Urinary bladder (tissue), 4 donors: ENCODE data around the gene ZNF714. TPM values are rescaled to one million over a fixed set of nuclear protein-coding genes. Genes with fewer than 3 reads are reported as not detected.

Experiments used
- DNase-seq: peaks from one replicate; pipeline ENCODE4 v3.0.0-alpha.2; 2015; ENCODE audit errors: extremely low spot score
- H3K27ac ChIP-seq: one replicate; pipeline ENCODE4 v1.5.1; 2013; ENCODE audit warnings: low read depth, mild to moderate bottlenecking, moderate library complexity
- H3K36me3 ChIP-seq: one replicate; pipeline ENCODE4 v1.6.1; 2013; ENCODE audit warnings: mild to moderate bottlenecking, moderate library complexity; ENCODE audit not compliant: insufficient read depth
- H3K4me1 ChIP-seq: one replicate; pipeline ENCODE4 v1.6.1; 2013; ENCODE audit warnings: mild to moderate bottlenecking, moderate library complexity; ENCODE audit not compliant: insufficient read depth
- H3K4me3 ChIP-seq: one replicate; pipeline ENCODE4 v1.5.1; 2013; ENCODE audit warnings: low read depth, low read length
- WGBS: extraction: QIAGEN DNeasy Blood & Tissue Kit; methylation state at CpG from one replicate; pipeline ENCODE4 v1.1.7; 2013; 5-methylcytosine and 5-hydroxymethylcytosine counted together
- polyA plus RNA-seq: library from polyadenylated mRNA; stranded (reverse); fragments of 200-250 nt; gene quantifications from one replicate; pipeline ENCODE4 v1.2.3, GENCODE V29; 2013
- total RNA-seq: library from RNA; depleted of rRNA; stranded (reverse); fragments of >200 nt; gene quantifications from one replicate; pipeline ENCODE4 v1.2.3, GENCODE V29; 2014
- donor health status: healthy with polysubstance abuse.
- donor health status: healthy.

Gene ZNF714
- 18.1 TPM for total RNA-seq
- 2.2 TPM for polyA plus RNA-seq

DNA sequence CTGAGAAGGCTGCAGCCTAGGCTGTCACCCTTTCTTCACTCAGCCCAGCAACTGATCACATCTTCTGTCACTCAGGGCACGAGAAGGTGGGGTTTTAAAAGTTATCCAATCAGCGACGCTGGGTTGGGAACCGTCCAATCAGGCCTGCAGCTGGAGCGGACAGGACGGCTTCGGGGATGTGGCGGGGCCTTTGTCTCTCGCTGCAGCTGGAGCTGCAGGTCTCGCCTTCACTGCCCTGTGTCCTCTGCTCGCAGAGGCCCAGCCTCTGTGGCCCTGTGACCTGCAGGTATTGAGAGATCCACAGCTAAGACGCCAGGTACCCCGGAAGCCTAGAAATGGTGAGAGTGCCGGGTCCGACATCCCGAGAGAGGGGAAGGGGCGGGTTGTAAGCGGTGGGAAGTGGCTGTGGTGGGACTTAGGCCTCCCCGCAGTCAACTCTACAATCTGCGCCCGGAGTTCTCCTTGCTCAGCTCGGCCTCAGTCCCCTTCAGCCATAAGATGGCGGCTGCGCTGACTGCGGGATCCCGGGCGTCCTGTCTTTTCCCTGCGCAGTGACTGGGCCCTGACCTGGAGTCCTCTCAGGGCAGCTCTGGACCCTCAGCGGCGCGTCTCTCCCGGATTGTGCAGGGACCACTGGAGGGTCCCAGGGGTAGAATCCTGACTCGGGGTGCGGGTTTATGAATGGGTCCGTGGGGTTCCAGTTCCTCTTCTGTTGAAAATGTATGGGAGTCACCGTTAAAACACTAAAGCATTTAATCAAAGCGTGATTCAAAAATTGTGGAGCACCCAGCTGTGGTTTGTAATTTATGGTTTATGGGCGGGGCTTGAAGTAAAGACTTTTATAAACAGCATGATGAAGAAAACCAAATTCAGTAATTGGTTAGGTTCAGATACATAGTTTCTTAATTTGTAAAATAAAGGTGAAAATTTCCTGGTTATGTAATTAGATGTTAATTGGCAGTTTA is at the start of gene ZNF714:
TSS of gene ZNF714 (plus strand) at position 193 of the 965 bp plus-strand sequence. CDS start 16,066 bp downstream, outside the sequence.
- peak; percentile 79 for DNase-seq
- Histone ChIP-seq H3K4me1 (no peaks in the 10 kb centered on the region), H3K4me3 (peak within 1 kb of the TSS; percentile 37), H3K36me3 (peaks cover 3% of the 10 kb centered on the region), H3K27ac (no peak within 1 kb of the TSS)
- 35% methylated on average over 38 of the region's 38 CpGs for WGBS

DNA sequence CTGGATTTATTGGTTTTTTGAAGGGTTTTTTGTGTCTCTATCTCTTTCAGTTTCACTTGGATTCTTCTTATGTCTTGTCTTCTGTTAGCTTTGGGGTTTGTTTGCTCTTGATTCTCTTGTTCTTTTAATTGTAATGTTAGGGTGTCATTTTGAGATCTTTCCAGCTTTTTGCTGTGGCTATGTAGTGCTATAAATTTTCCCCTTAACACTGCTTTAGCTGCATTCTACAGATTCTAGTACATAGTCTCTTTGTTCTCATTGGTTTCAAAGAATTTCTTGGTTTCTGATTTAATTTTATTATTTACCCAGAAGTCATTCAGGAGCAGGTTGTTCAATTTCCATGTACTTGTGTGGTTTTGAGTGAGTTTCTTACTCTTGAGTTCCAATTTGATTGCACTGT is 37.0 kb upstream of the ZNF714 start:
- Histone ChIP-seq H3K27ac (no peak overlapping the region), H3K4me3 (no peak overlapping the region), H3K36me3 (no peaks in the 10 kb centered on the region), H3K4me1 (no peaks in the 10 kb centered on the region)
- no peak for DNase-seq

DNA sequence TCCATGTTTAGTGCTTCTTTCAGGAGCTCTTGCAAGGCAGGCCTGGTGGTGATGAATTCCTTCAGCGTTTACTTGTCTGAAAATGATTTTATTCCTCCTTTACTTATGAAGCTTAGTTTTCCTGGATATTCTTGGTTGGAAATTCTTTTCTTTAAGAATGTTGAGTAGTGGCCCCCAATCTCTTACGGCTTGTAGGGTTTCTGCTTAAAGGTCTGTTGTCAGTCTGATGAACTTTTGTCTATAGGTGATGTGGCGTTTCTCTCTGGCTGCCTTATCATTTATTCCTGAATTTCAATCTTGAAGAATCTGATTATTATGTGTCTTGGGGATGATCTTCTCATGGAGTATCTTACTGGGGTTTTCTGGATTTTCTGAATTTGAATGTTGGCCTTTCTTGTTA is 35.5 kb upstream of the ZNF714 start:
- no peak overlapping the region for H3K4me3 ChIP-seq
- no peaks in the 10 kb centered on the region for H3K36me3 ChIP-seq
- H3K4me1 ChIP-seq, result no peaks in the 10 kb centered on the region
- WGBS, result over 99% methylated on average over 3 of the region's 3 CpGs
- no peak overlapping the region for H3K27ac ChIP-seq
- no peak for DNase-seq

DNA sequence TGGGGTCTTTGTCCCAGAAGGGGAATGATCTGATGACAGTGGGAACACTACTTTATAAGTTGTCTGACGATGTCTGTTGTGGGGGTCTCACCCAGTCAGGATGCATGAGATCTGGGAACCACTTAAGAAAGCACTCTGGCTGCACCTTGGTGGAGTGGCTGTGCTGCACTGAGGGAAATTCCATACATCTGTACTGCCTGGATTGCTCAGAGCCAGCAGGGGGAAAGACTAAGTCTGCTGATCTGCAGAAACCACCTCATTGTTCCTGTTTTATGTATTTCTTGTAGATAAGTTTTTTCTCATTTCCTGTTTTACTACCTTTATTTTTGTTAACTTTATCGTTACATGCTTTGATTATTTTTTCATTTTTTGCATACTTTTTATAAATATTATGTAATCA is 34.3 kb upstream of the ZNF714 start:
- Histone ChIP-seq H3K4me3 (no peak overlapping the region), H3K4me1 (no peaks in the 10 kb centered on the region), H3K27ac (no peak overlapping the region), H3K36me3 (no peaks in the 10 kb centered on the region)
- 95% methylated on average over 2 of the region's 2 CpGs for WGBS
- no peak for DNase-seq

DNA sequence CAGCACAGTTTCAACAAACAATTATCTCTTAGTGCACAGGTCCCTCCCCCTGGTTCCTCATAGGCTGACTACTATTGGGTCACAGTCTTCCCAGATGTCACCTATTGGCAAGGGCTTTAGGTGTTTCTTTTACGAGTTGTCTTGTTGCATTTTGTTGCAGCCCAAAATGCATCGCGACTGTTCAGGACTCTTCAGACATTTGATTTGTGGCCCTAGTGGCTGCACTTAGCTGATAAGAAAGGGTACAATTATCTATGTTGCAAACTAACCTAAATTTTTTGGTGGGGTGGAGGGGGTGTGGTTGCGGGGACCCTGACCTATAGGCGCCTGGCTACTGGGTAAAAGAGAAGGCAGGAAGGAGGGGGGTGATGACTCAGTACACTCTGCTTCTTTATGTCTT is 29.1 kb upstream of the ZNF714 start:
- Histone ChIP-seq H3K36me3 (peaks cover 6% of the 10 kb centered on the region), H3K27ac (no peak overlapping the region), H3K4me1 (no peaks in the 10 kb centered on the region), H3K4me3 (no peak overlapping the region)
- WGBS, result 98% methylated on average over 5 of the region's 5 CpGs
- no peak for DNase-seq

DNA sequence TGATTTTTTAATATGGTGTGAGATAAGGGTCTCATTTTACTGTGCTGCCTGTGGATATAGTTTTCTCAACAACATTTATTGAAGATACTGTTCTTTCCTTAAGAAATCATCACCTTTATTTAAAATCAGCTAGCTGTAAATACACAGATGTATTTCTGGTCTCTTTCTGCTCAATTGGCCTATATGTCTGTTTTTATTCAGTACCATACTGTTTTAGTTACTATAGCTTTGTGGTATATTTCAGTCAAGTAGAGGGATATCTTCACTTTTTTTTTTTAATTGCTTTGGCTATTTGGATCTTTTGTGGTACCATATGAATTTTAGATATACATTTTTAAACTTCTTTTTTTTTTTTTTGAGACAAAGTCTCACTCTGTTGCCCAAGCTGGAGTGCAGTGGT is 16.7 kb upstream of the ZNF714 start:
- H3K4me1 ChIP-seq, result no peaks in the 10 kb centered on the region
- no peak overlapping the region for H3K4me3 ChIP-seq
- no peak overlapping the region for H3K27ac ChIP-seq
- no peaks in the 10 kb centered on the region for H3K36me3 ChIP-seq
- no peak for DNase-seq

DNA sequence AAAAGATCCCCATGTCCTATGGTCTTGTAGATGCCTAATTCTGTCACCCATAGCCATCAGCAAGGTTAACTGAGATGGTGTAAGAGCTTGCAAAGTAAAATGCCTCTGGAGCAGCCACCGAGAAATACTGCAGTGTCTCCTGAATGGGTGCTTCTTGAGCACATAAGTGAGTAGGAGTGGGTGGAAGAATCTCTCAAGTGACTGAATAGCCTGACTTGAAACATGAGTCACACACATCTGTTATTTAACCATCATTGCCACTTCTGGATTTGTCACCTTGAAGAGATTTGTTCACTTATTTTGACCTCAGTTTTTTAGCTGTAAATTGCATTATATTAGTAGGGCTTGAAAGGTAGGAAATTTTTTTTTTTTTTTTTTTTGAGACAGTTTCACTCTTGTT is 2.3 kb downstream of the ZNF714 start:
- no peaks in the 10 kb centered on the region for H3K36me3 ChIP-seq
- H3K4me3 ChIP-seq, result no peak overlapping the region
- no peaks in the 10 kb centered on the region for H3K4me1 ChIP-seq
- H3K27ac ChIP-seq, result no peak overlapping the region
- DNase-seq, result no peak
- WGBS, result 86% methylated on average over 1 of the region's 1 CpG

DNA sequence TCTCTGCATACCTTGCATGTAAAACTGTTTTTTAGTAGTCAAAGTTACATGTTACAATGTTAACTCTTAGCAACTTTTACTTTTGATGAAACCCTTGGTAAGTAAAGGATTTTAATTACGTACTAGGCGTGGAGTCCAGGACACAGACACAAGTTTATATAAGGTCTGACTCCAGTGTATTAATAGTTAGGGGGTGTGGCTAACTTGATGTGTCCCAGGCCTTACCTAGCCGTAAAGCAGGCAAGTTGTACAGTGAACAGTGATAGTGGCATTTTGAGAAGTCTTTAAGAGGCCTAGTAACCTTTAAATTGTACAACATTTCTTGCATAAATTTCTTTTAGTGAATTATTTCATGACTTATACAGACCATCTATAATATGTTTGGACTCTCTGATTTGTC is 5.9 kb downstream of the ZNF714 start:
- Histone ChIP-seq H3K4me1 (no peaks in the 10 kb centered on the region), H3K27ac (no peak overlapping the region), H3K4me3 (no peak overlapping the region), H3K36me3 (no peaks in the 10 kb centered on the region)
- no peak for DNase-seq
- 60% methylated on average over 3 of the region's 3 CpGs for WGBS

DNA sequence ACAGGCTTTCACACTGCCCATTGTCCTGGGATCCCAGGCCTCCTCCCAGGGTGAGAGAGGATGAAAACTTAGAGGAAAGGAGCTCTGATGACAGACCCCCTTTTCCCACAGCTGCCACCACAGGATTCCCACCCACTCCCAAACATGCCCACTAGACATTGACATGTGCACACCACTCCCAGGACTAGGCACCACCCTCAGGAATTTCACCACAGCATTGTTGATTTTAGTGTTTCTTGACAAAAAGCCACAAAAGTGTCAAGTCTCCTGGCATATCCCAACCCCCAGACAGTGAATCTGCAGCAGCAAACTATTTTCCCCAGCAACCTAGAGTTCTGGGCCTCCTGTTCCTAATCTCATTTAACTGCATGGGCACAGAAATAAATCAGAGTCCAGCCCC is 10.1 kb downstream of the ZNF714 start:
- no peak overlapping the region for H3K27ac ChIP-seq
- no peaks in the 10 kb centered on the region for H3K4me1 ChIP-seq
- H3K4me3 ChIP-seq, result no peak overlapping the region
- no peaks in the 10 kb centered on the region for H3K36me3 ChIP-seq
- DNase-seq, result no peak

DNA sequence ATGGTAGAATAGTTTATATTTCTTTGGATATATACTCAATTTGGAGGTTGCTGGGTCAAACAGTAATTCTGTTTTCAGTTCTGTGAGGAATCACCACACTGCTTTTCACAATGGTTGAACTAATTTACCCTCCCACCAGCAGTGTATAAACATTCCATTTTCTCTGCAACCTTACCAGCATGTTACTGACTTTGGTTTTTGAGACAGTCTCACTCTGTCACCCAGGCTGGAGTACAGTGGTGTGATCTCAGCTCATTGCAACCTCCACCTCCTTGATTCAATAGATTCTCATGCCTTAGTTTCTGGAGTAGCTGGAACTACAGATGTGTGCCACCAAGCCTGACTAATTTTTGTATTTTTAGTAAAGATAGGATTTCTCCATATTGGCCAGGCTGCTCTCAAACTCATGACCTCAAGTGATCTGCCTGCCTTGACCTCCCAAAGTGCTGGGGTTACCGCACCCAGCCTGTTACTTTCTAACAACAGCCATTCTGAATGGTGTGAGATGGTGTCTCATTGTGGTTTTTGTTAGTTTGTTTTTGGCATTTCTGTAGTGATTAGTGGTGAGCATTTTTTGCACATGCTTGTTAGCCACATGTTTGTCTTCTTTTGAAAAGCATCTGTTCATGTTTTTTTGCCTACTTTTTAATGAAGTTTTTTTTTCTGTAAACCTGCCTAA is 12.5 kb downstream of the ZNF714 start:
- Histone ChIP-seq H3K4me1 (no peaks in the 10 kb centered on the region), H3K4me3 (no peak overlapping the region), H3K27ac (no peak overlapping the region), H3K36me3 (no peaks in the 10 kb centered on the region)
- WGBS, result 95% methylated on average over 1 of the region's 1 CpG
- DNase-seq, result no peak

DNA sequence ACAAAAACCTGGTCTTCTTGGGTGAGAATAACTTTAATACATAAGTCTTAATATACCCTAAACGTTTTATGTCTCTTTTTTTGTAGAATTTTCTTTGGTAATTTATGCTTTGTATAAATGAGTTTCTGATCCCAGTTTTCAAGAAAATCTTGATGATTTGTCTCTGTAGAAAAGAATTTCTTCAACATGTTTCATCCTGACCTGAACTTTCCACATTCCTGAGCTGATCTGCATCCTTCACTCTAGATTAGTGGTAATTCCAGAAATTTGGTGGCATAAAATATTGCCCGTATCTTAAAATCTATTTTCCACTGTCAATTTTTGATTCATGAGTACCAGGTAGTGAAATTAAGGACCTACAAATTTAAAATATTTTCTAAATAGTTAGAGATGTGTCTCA is 16.3 kb downstream of the ZNF714 start:
- no peak overlapping the region for H3K4me3 ChIP-seq
- no peak overlapping the region for H3K27ac ChIP-seq
- DNase-seq, result no peak
- H3K4me1 ChIP-seq, result no peaks in the 10 kb centered on the region
- no peaks in the 10 kb centered on the region for H3K36me3 ChIP-seq
- 60% methylated on average over 2 of the region's 2 CpGs for WGBS

DNA sequence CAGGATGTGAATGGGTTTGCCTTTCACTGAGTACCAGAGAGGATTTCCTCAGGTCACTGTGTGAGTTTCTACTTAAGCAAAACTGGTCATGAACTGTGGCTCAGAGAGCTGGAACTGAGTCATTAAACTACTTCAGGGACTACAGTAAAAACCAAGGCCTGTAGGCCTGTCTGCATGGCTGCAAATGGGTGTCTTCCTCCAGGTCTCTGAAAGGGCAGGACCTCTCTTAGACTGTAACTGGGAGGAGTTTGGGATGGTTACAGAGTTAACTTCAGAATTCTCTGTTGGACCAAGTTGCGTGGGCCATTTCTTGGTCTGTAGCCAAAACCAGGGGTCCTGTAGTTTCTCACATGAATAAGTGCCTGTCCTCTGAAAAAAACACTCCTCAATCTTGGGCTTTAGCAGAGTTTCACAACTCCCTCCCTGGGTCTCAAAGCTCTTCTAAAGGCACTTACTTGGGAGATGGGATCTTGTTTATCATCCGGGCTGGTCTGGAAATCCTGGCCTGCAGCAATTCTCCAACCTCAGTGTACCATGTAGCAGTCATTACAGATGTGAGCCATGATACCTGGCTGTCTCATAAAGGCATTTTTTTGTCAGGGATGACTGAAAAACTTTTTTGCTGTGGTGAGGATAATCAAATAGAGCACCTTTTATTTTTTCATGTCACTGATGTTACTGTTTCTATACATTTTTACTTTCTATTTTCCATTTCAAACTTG is 19.7 kb downstream of the ZNF714 start:
- no peak overlapping the region for H3K27ac ChIP-seq
- no peak for DNase-seq
- WGBS, result 68% methylated on average over 2 of the region's 2 CpGs
- no peaks in the 10 kb centered on the region for H3K4me1 ChIP-seq
- no peak overlapping the region for H3K4me3 ChIP-seq
- H3K36me3 ChIP-seq, result no peaks in the 10 kb centered on the region

DNA sequence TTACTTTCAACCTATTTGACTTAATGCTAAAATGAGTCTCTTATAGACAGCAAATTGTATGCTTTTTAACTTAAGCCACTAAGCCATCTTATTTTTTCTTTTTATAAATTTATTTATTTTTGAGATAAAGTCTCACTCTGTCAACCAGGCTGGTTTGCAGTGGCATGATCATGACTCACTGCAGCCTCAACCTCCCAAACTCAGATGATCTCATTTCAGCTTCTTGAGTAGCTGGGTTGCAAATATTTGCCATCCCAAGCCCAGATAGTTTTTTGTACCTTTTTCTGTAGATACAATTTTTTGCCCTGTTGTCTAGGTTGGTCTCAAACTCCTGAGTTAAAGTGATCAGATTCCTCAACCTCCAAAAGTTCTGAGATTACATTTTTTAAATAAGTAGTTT is 27.1 kb downstream of the ZNF714 start:
- H3K36me3 ChIP-seq, result no peaks in the 10 kb centered on the region
- no peak overlapping the region for H3K4me3 ChIP-seq
- no peak overlapping the region for H3K27ac ChIP-seq
- no peak for DNase-seq
- no peaks in the 10 kb centered on the region for H3K4me1 ChIP-seq

DNA sequence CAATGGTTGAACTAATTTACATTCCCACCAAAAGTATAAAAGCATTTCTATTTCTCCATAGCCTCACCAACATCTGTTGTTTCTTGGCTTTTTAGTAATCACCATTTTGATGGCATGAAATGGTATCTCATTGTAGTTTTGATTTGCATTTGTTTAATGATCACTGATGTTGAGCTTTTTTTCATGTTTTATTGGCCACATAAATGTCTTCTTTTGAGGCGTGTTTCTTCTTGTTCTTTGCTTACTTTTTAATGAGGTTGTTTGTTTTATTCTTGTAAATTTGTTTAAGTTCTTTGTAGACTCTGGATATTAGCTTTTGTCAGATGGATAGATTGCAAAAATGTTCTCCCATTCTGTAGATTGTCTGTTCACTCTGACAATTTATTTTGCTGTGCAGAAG is 28.2 kb downstream of the ZNF714 start:
- no peaks in the 10 kb centered on the region for H3K36me3 ChIP-seq
- H3K4me3 ChIP-seq, result no peak overlapping the region

More for the DNA sequence above, 28.2 kb downstream of the ZNF714 start:
- Histone ChIP-seq H3K27ac (no peak overlapping the region), H3K4me1 (no peaks in the 10 kb centered on the region)
- 73% methylated on average over 1 of the region's 1 CpG for WGBS
- DNase-seq, result no peak
